NB4 (cell line): ENCODE results near the gene CHST1.

Experiments
- DNase-seq: peaks from one replicate; pipeline ENCODE4 v3.0.0; 2010; ENCODE audit warnings: low read depth
- H3K4me3 ChIP-seq: one replicate; pipeline ENCODE4 v1.5.1; 2011; ENCODE audit warnings: mild to moderate bottlenecking, low read depth, low read length, moderate library complexity
- MYC ChIP-seq: IDR thresholded peaks from 2 replicates; pipeline ENCODE4 v1.6.1; 2011; ENCODE audit warnings: low read depth, low read length
- POLR2A ChIP-seq: IDR thresholded peaks from 2 replicates; pipeline ENCODE4 v1.6.1; 2011; ENCODE audit warnings: mild to moderate bottlenecking; ENCODE audit not compliant: insufficient read length; ENCODE audit errors: extremely low read depth
- TF ChIP-seq, protein P1 (sequence below): IDR thresholded peaks from one replicate; pipeline ENCODE4 v1.5.1; 2012; ENCODE audit warnings: low read depth, low read length
- TF ChIP-seq, protein P2 (sequence below): IDR thresholded peaks from 2 replicates; pipeline ENCODE4 v1.6.1; 2011; ENCODE audit warnings: low read depth, low read length

Gene CHST1

DNA sequence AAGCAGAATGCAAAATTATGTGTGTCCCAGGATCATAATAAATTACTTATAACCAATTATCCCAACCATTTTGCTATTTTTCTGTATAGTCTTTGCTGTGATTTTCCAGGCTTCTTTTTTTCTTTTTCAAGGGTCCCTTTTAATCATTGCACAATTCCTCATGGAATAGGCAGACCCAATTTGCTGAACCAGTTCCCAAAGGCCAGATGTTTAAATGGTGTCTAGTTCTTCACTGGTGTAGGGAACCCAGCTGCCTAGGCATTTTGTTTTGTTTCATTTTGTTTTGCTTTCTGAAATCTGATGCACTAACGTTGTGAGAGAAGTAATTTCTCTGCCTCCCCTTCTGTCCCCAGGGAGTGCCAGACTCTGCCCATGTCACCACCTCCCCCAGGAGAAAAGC lies 60.4 kb downstream of the CHST1 start:
- no peak overlapping the region for H3K4me3 ChIP-seq
- no peak for TF ChIP-seq POLR2A
- no peak for TF ChIP-seq MYC
- TF ChIP-seq, protein P1, sequence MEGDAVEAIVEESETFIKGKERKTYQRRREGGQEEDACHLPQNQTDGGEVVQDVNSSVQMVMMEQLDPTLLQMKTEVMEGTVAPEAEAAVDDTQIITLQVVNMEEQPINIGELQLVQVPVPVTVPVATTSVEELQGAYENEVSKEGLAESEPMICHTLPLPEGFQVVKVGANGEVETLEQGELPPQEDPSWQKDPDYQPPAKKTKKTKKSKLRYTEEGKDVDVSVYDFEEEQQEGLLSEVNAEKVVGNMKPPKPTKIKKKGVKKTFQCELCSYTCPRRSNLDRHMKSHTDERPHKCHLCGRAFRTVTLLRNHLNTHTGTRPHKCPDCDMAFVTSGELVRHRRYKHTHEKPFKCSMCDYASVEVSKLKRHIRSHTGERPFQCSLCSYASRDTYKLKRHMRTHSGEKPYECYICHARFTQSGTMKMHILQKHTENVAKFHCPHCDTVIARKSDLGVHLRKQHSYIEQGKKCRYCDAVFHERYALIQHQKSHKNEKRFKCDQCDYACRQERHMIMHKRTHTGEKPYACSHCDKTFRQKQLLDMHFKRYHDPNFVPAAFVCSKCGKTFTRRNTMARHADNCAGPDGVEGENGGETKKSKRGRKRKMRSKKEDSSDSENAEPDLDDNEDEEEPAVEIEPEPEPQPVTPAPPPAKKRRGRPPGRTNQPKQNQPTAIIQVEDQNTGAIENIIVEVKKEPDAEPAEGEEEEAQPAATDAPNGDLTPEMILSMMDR: no peak
- TF ChIP-seq, protein P2, sequence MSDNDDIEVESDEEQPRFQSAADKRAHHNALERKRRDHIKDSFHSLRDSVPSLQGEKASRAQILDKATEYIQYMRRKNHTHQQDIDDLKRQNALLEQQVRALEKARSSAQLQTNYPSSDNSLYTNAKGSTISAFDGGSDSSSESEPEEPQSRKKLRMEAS: no peak
- no peak for DNase-seq

DNA sequence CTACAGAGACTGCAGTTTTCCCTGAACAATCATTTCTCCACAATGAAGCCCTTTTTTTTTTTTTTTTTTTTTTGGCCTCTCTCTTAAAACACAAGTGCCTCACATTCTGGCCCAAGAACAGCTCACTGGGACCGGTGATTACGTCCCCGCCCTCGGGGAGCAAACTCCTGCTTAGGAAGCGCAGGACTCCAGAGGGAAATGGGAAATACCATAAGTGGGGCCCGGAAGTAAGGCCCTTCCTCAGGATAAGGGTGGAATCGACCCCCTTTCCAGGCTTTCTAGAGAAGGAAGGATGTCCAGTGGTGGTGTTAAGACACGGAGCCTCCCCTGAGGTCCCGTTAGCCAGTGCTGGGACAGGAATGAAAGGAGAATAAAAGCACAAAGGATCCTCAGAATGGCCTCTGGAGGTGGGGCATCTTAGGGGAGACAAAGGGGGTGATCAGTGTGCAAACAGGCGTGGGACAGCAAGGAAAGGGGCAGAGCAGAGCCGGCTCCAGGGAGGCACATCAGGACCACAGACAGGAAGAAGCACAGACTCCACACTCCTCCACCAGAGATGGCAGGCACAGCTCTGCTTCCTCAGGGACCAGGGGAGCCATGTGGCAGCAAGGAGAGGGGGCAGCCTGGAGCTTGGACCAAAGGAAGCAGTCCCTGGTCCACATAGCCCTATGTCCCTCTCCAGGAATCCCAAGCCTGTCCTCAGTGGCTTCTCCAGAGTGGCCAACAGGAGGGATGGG lies 61.3 kb downstream of the CHST1 start:
- DNase-seq: no peak
- TF ChIP-seq, protein P1: no peak
- no peak for TF ChIP-seq POLR2A
- no peak for TF ChIP-seq MYC
- TF ChIP-seq, protein P2: no peak
- H3K4me3 ChIP-seq: no peak overlapping the region

DNA sequence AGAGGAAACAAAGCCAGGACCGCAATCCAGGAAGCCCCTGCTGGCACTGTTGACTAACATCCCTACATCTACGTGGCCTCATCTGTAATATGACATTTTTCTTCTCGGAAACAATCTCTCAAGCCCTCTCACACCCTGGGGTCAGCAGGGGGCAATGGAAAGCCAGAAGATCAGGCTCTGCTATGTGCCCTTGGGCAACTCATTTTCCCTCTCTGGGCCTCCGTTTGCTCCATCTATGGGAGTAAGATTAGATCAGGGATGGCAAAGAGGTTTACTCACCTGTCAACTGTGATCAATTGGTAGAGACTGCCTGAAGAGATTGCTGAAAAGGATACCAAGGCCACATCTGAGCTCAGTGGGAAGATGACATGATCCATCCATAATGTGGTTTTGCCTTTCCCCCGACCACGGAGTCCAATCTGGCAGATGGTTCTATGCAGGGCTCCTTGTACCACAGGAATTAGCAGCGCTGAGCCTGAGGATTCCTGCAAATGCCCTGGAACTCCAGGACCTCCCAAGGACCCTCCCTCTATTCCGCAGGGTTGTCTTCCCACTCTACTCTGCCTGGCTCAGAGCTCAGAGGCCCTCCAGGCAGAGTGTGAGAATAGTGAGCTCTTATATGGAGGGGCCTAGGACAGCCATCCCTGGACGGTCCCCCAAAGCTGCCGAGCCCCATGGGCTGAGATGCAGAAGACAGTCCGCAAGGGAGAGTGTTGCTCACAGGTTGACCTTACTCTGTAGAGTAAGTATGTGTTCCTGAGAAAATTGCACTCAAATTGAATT lies 66.1 kb downstream of the CHST1 start:
- DNase-seq: no peak
- no peak overlapping the region for H3K4me3 ChIP-seq
- TF ChIP-seq MYC (no peak), POLR2A (no peak)
- TF ChIP-seq, protein P1: no peak
- TF ChIP-seq, protein P2: no peak
